K562 (cell line): ENCODE measurements around the gene KLHDC7A. TPM values are rescaled to one million over a fixed set of nuclear protein-coding genes. Genes with fewer than 3 reads are reported as not detected.

Source experiments
- ATAC-seq: fragments of 200-7000 bp; cut with Tn5 transposase; 3 replicates; pipeline ENCODE4 v1.9.1; 2020; ENCODE audit warnings: moderate library complexity
- BruUV-seq: library from RNA; stranded (reverse); fragments of 400-500 nt; replicated peaks from 2 replicates; lab custom pipeline; 2021; lab: Mats Ljungman, UMichigan
- CTCF ChIA-PET: fragments of 300-600 bp; formaldehyde crosslinking; extraction: SDS; loops from one replicate; lab custom pipeline; 2021; ENCODE audit warnings: low intra/inter-chr PET ratio; lab: Yijun Ruan, JAX
- POLR2A ChIA-PET: fragments of 300-600, 350-650 bp; sonication (Branson Sonifier 250); formaldehyde crosslinking; extraction: SDS; loops from one replicate; lab custom pipeline; 2021; ENCODE audit warnings: antibody characterized with exemption, inconsistent platforms; lab: Yijun Ruan, JAX
- DNase-seq, 4 experiments: peaks; one replicate each; pipeline versions ENCODE4 v3.0.0 to v3.0.0-alpha.2; 2011 to 2018; ENCODE audit warnings: low spot score in 3 of 4, mixed read lengths in 3 of 4; ENCODE audit errors: extremely low read depth in 1 of 4
- FAIRE-seq: peaks from 2 replicates; lab custom pipeline; 2011; peaks lifted over from hg19 to GRCh38; lab: Jason Lieb, UNC
- H2AFZ ChIP-seq: 2 replicates; pipeline ENCODE4 v1.6.0; 2011; ENCODE audit warnings: low read depth, low read length, control low read depth, inconsistent platforms
- H3K27ac ChIP-seq: fragments of 200-600 bp; 3 replicates; pipeline ENCODE4 v1.8.0; 2011; ENCODE audit warnings: low read depth, mild to moderate bottlenecking, control low read depth, inconsistent platforms, low read length, moderate library complexity, mixed read lengths; ENCODE audit errors: extremely low read depth
- H3K27me3 ChIP-seq, 2 experiments: fragments of 300-600 bp in 1 of 2; 2 replicates in 1 of 2; 3 replicates in 1 of 2; pipeline versions ENCODE4 v1.6.0 to v1.8.0; 2011; ENCODE audit warnings: inconsistent platforms in 2 of 2, low read length in 2 of 2, mild to moderate bottlenecking in 1 of 2, mixed read lengths in 1 of 2, moderate library complexity in 1 of 2; ENCODE audit not compliant: control insufficient read depth in 2 of 2, insufficient read depth in 2 of 2
- H3K36me3 ChIP-seq: fragments of 300-600 bp; 3 replicates; pipeline ENCODE4 v1.8.0; 2011; ENCODE audit warnings: mild to moderate bottlenecking, low read length, inconsistent platforms; ENCODE audit not compliant: control insufficient read depth, insufficient read depth
- H3K4me1 ChIP-seq, 2 experiments: fragments of 200-600 bp in 1 of 2; replicated peaks in 1 of 2; 2 replicates in 1 of 2; 3 replicates in 1 of 2; pipeline versions ENCODE4 v1.5.1 to v1.8.0; 2011; ENCODE audit warnings: inconsistent platforms in 2 of 2, low read length in 2 of 2, mild to moderate bottlenecking in 1 of 2, mixed read lengths in 1 of 2, moderate library complexity in 1 of 2; ENCODE audit not compliant: control insufficient read depth in 2 of 2, insufficient read depth in 2 of 2
- H3K4me2 ChIP-seq: 2 replicates; pipeline ENCODE4 v1.6.1; 2011; ENCODE audit warnings: low read length, control low read depth, inconsistent platforms, mixed read lengths; ENCODE audit not compliant: insufficient read depth
- H3K4me3 ChIP-seq: fragments of 200-600 bp; sonication (generic), shearing (Covaris generic); 2 replicates; pipeline ENCODE4 v1.5.1; 2016; ENCODE audit warnings: control low read depth, inconsistent platforms
- H3K79me2 ChIP-seq: fragments of 200-600 bp; 3 replicates; pipeline ENCODE4 v1.8.0; 2011; ENCODE audit warnings: low read length, inconsistent platforms; ENCODE audit not compliant: control insufficient read depth, insufficient read depth
- H3K9ac ChIP-seq, 2 experiments: 2 replicates each; pipeline versions ENCODE4 v1.6.0 to v1.6.1; 2011; ENCODE audit warnings: low read depth in 2 of 2, low read length in 2 of 2, control low read depth in 1 of 2, inconsistent platforms in 1 of 2, mild to moderate bottlenecking in 1 of 2, mixed read lengths in 1 of 2; ENCODE audit not compliant: insufficient read depth in 1 of 2
- H3K9me1 ChIP-seq: one replicate; pipeline ENCODE4 v1.6.0; 2011; ENCODE audit warnings: inconsistent platforms, mild to moderate bottlenecking, low read length, moderate library complexity; ENCODE audit not compliant: control insufficient read depth, insufficient read depth
- H3K9me3 ChIP-seq: replicated peaks from 2 replicates; pipeline ENCODE4 v1.5.1; 2011; ENCODE audit warnings: low read depth, low read length, inconsistent platforms; ENCODE audit not compliant: control insufficient read depth, insufficient read depth
- H4K20me1 ChIP-seq: replicated peaks from 2 replicates; pipeline ENCODE4 v1.6.1; 2011; ENCODE audit warnings: low read length, inconsistent platforms, mixed read lengths; ENCODE audit not compliant: control insufficient read depth, insufficient read depth
- ASH1L ChIP-seq: fragments of 450-650 bp; IDR thresholded peaks from 2 replicates; pipeline ENCODE4 v1.6.1; 2018; ENCODE audit warnings: borderline replicate concordance, mild to moderate bottlenecking, low read depth; ENCODE audit not compliant: partially characterized antibody
- HDGF ChIP-seq: fragments of 450-650 bp; IDR thresholded peaks from 2 replicates; pipeline ENCODE4 v1.6.1; 2016
- HNRNPK ChIP-seq: fragments of 200-400 bp; formaldehyde crosslinking; IDR thresholded peaks from one replicate; pipeline ENCODE4 v1.6.1; 2018; ENCODE audit warnings: mild to moderate bottlenecking, low read depth, low read length; ENCODE audit not compliant: poor library complexity, severe bottlenecking
- MAX ChIP-seq: sonication (generic); formaldehyde crosslinking; IDR thresholded peaks from 2 replicates; pipeline ENCODE4 v1.9.0; 2022; ENCODE audit warnings: mild to moderate bottlenecking, missing genetic modification reagents
- MEF2D ChIP-seq: conservative IDR thresholded peaks from 2 replicates; pipeline ENCODE4 v1.6.1; 2016; ENCODE audit warnings: low read depth, missing genetic modification characterization, missing compliant biosample characterization
- MTA2 ChIP-seq: fragments of 450-650 bp; IDR thresholded peaks from 2 replicates; pipeline ENCODE4 v1.6.1; 2016; ENCODE audit warnings: low read depth
- RFX1 ChIP-seq: fragments of 450-650 bp; IDR thresholded peaks from 2 replicates; pipeline ENCODE4 v1.6.1; 2016; ENCODE audit warnings: mild to moderate bottlenecking, moderate library complexity
- SMARCB1 ChIP-seq: IDR thresholded peaks from 2 replicates; pipeline ENCODE4 v1.6.1; 2011; ENCODE audit warnings: improper control_type of control experiment, low read depth; ENCODE audit not compliant: insufficient read length
- SMARCC2 ChIP-seq: fragments of 450-650 bp; IDR thresholded peaks from 2 replicates; pipeline ENCODE4 v1.6.1; 2017; ENCODE audit warnings: antibody characterized with exemption, moderate library complexity, mild to moderate bottlenecking, low read depth
- STAG1 ChIP-seq: sonication (generic); formaldehyde crosslinking; IDR thresholded peaks from 2 replicates; pipeline ENCODE4 v1.5.0; 2020; ENCODE audit warnings: missing genetic modification reagents, borderline replicate concordance
- ZNF133 ChIP-seq: fragments of 250-450 bp; sonication (Bioruptor Pico); IDR thresholded peaks from 2 replicates; pipeline ENCODE4 v1.4.0; 2020; ENCODE audit warnings: mild to moderate bottlenecking
- ZNF239 ChIP-seq: fragments of 250-450 bp; sonication (Bioruptor Pico); IDR thresholded peaks from 2 replicates; pipeline ENCODE4 v1.4.0; 2020; ENCODE audit warnings: mild to moderate bottlenecking
- ZNF76 ChIP-seq: fragments of 250-450 bp; sonication (Bioruptor Pico); IDR thresholded peaks from 2 replicates; pipeline ENCODE4 v1.4.0; 2020; ENCODE audit warnings: mild to moderate bottlenecking, moderate library complexity, borderline replicate concordance
- WGBS: fragments of 100-300 bp; shearing (Covaris generic); methylation state at CpG from one replicate; pipeline ENCODE4 v1.1.6; 2016; ENCODE audit warnings: low coverage, mixed read lengths; ENCODE audit not compliant: insufficient coverage; ENCODE audit errors: missing lambda C conversion rate; 5-methylcytosine and 5-hydroxymethylcytosine counted together
- in situ Hi-C: fragments of 300-500 bp; cut with MboI; formaldehyde crosslinking; loops from 4 replicates; pipeline ENCODE4 v1.15.0; 2018; ENCODE audit warnings: inconsistent platforms, mixed read lengths
- intact Hi-C: fragments of 100-400 bp; cut with micrococcal nuclease; formaldehyde crosslinking; loops from 2 replicates; pipeline ENCODE4 v1.14.2; 2022
- polyA plus RNA-seq, 8 experiments: library from polyadenylated mRNA; depleted of rRNA in 4 of 8; stranded (reverse) in 5 of 8; unstranded in 3 of 8; fragments of >200 nt; fragmentation: Nextera tagmentation in 2 of 8; fragmentation: Illumina TruSeq in 1 of 8; extraction: Ambion mirVana in 2 of 8; extraction: Trizol in 1 of 8; gene quantifications; 2 replicates each; pipeline versions ENCODE4 v1.2.1 to v1.2.3, GENCODE V29; 2011 to 2014; ENCODE audit warnings: inconsistent platforms in 1 of 8, missing spikeins in 1 of 8
- total RNA-seq, 7 experiments: library from RNA; depleted of rRNA in 6 of 7; stranded (reverse); fragments of >200 nt in 6 of 7; fragmentation: Illumina TruSeq in 2 of 7; extraction: Trizol in 2 of 7; gene quantifications; 2 replicates each; pipeline versions ENCODE4 v1.2.1 to v1.2.3, GENCODE V29; 2011 to 2021; ENCODE audit warnings: low replicate concordance in 1 of 7
- TF ChIP-seq, protein P1 (sequence below): fragments of 250-450 bp; sonication (Bioruptor Pico); IDR thresholded peaks from 2 replicates; pipeline ENCODE4 v1.8.0; 2022; ENCODE audit warnings: inconsistent platforms
- TF ChIP-seq, protein P2 (sequence below), 3 experiments: fragments of 200-800 bp in 1 of 3; sonication (Bioruptor generic) in 1 of 3; sonication (generic) in 1 of 3; formaldehyde crosslinking in 1 of 3; IDR thresholded peaks; 2 replicates each; pipeline versions ENCODE4 v1.6.1 to v1.8.0; 2016 to 2022; ENCODE audit warnings: mild to moderate bottlenecking in 2 of 3, missing compliant biosample characterization in 2 of 3, missing genetic modification characterization in 2 of 3, missing genetic modification reagents in 1 of 3

KLHDC7A gene
- total and polyA plus RNA-seq, 9 of the 15 experiments (the other 6 are each of a cell fraction or from before 2014, with no cell fraction given): 0.01 to 0.02 (median 0.01) TPM; not detected in 6

DNA sequence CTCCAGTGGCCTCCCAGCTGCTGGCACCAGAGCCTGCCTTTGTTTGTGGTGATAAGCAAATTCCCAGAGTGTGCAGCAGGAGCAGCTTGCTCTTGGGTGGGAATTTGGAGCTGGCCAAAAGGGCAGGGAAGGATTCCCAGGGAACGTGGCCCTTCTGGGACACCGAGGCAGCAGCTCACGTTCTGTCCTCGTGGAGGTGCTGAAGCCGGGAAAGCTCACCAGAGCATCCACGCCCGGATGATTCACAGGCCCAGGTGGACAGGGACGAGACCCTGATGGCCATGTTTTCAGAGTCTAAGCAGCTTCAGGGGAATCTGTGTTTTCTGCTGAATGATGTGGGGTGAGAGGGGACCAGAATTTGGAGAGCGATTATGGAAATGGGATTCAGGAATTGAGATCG is 19.1 kb upstream of the KLHDC7A start:
- Histone ChIP-seq H3K27me3 (peaks cover 2 to 22% of the 10 kb centered on the region in 2 experiments; a peak in 3 of 5 replicates), H4K20me1 (no peaks in the 10 kb centered on the region; the same call in 1 of the 2 replicates)
- in situ Hi-C loops: no loop called here
- ATAC-seq (no peak), FAIRE-seq (no peak)
- BruUV-seq: no TSS peak
- TF ChIP-seq ZNF133 (CRISPR knock-in tag) (no peak), RFX1 (no peak), HDGF (no peak), MEF2D (no peak), ZNF239 (CRISPR knock-in tag) (no peak), HNRNPK (no peak), ZNF76 (CRISPR knock-in tag) (no peak), SMARCC2 (no peak), MAX (CRISPR knock-in tag) (no peak), MTA2 (no peak), SMARCB1 (no peak), ASH1L (no peak), STAG1 (CRISPR knock-in tag) (no peak)
- TF ChIP-seq, protein P1, sequence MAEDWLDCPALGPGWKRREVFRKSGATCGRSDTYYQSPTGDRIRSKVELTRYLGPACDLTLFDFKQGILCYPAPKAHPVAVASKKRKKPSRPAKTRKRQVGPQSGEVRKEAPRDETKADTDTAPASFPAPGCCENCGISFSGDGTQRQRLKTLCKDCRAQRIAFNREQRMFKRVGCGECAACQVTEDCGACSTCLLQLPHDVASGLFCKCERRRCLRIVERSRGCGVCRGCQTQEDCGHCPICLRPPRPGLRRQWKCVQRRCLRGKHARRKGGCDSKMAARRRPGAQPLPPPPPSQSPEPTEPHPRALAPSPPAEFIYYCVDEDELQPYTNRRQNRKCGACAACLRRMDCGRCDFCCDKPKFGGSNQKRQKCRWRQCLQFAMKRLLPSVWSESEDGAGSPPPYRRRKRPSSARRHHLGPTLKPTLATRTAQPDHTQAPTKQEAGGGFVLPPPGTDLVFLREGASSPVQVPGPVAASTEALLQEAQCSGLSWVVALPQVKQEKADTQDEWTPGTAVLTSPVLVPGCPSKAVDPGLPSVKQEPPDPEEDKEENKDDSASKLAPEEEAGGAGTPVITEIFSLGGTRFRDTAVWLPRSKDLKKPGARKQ (CRISPR knock-in tag): no peak
- TF ChIP-seq, protein P2, sequence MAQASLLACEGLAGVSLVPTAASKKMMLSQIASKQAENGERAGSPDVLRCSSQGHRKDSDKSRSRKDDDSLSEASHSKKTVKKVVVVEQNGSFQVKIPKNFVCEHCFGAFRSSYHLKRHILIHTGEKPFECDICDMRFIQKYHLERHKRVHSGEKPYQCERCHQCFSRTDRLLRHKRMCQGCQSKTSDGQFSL (CRISPR knock-in tag; IDR thresholded peaks at IDR 0.05): no peak
- TF ChIP-seq, protein P2 (tag; IDR thresholded peaks at IDR 0.05): no peak
- TF ChIP-seq, all 486 proteins: peak for 0
- intact Hi-C loops: no loop called here
- no peak overlapping the region for H3K4me3 ChIP-seq
- H3K9ac ChIP-seq: no peak overlapping the region
- H3K36me3 ChIP-seq: no peaks in the 10 kb centered on the region
- H3K79me2 ChIP-seq: no peaks in the 10 kb centered on the region
- no peaks in the 10 kb centered on the region for H3K9me3 ChIP-seq
- H3K27ac ChIP-seq: no peak overlapping the region
- CTCF ChIA-PET: no interaction called here
- no peak overlapping the region for H3K4me2 ChIP-seq
- 2% methylated on average over 10 of the region's 10 CpGs for WGBS
- no peaks in the 10 kb centered on the region for H3K9me1 ChIP-seq
- POLR2A ChIA-PET: interaction anchor here (0.6 to 0.9 kb wide), 2 partner anchors 9 to 90 kb away, joined by 3 read pairs; no protein-coding TSS in a partner anchor
- no peak for DNase-seq
- no peaks in the 10 kb centered on the region; a peak in 2 of 5 replicates for H3K4me1 ChIP-seq
- H2AFZ ChIP-seq: no peak overlapping the region
